Naive thymus-derived CD4-positive, alpha-beta T cell (primary cell): ENCODE results near the gene FAM168A. TPM values are rescaled to one million over a fixed set of nuclear protein-coding genes. Genes with fewer than 3 reads are reported as not detected.
A peak's percentile ranks its signal among the peaks of the same experiment; 100 is the strongest.

ENCODE experiments used
- ATAC-seq: fragments of 150-1000 bp; cut with Tn5 transposase; 2 replicates; pipeline ENCODE4 v1.10.0; 2021; ENCODE audit warnings: mild to moderate bottlenecking, moderate library complexity
- CTCF ChIA-PET: fragments of 350-600 bp; sonication (Branson Sonifier 250); formaldehyde crosslinking; loops from one replicate; lab custom pipeline; 2021; ENCODE audit warnings: antibody characterized with exemption; lab: Charles Lee
- POLR2A ChIA-PET: fragments of 350-600 bp; sonication (Branson Sonifier 250); formaldehyde crosslinking; loops from one replicate; lab custom pipeline; 2021; ENCODE audit warnings: antibody characterized with exemption, inconsistent platforms; lab: Charles Lee
- DNase-seq, 9 donors: peaks; one replicate each; pipeline versions ENCODE4 v3.0.0 to v3.0.0-alpha.2; 2020 to 2022; ENCODE audit warnings: mixed read lengths in 1 of 9
- H3K27ac ChIP-seq: one replicate; pipeline ENCODE4 v1.7.0; 2013; ENCODE audit warnings: mild to moderate bottlenecking, low read depth, low read length, moderate library complexity
- H3K27me3 ChIP-seq, 2 donors: one replicate each; pipeline ENCODE4 v1.7.0; 2013; ENCODE audit warnings: low read length in 2 of 2, mild to moderate bottlenecking in 2 of 2, moderate library complexity in 2 of 2; ENCODE audit not compliant: control insufficient read depth in 2 of 2, insufficient read depth in 2 of 2
- H3K36me3 ChIP-seq, 3 experiments: 1 replicate in 2 of 3; 2 replicates in 1 of 3; pipeline ENCODE4 v1.7.0; 2013; ENCODE audit warnings: low read length in 3 of 3, mild to moderate bottlenecking in 3 of 3, moderate library complexity in 1 of 3; ENCODE audit not compliant: insufficient read depth in 3 of 3, control insufficient read depth in 2 of 3
- H3K4me1 ChIP-seq, 2 donors: one replicate each; pipeline ENCODE4 v1.7.0; 2013; ENCODE audit warnings: low read length in 2 of 2, mild to moderate bottlenecking in 2 of 2, moderate library complexity in 1 of 2; ENCODE audit not compliant: control insufficient read depth in 2 of 2, insufficient read depth in 2 of 2
- H3K4me3 ChIP-seq: 2 replicates; pipeline ENCODE4 v1.7.0; 2013; ENCODE audit warnings: mild to moderate bottlenecking, low read length
- H3K9me3 ChIP-seq, 3 experiments: 1 replicate in 2 of 3; 2 replicates in 1 of 3; pipeline ENCODE4 v1.7.0; 2013; ENCODE audit warnings: low read length in 3 of 3; ENCODE audit not compliant: control insufficient read depth in 2 of 3
- H3K27ac Mint-ChIP-seq, 9 donors: one replicate each; pipeline ENCODE4 v1.8.0; 2020 to 2022; ENCODE audit warnings: mixed read lengths in 9 of 9, mild to moderate bottlenecking in 8 of 9, moderate library complexity in 5 of 9, inconsistent platforms in 2 of 9
- H3K27me3 Mint-ChIP-seq, 5 donors: one replicate each; pipeline ENCODE4 v1.8.0; 2021 to 2022; ENCODE audit warnings: mixed read lengths in 5 of 5, mild to moderate bottlenecking in 1 of 5
- H3K36me3 Mint-ChIP-seq, 5 donors: one replicate each; pipeline ENCODE4 v1.8.0; 2020 to 2022; ENCODE audit warnings: mixed read lengths in 5 of 5, mild to moderate bottlenecking in 3 of 5, inconsistent platforms in 1 of 5
- H3K4me1 Mint-ChIP-seq, 7 donors: one replicate each; pipeline ENCODE4 v1.8.0; 2020 to 2022; ENCODE audit warnings: mixed read lengths in 7 of 7, mild to moderate bottlenecking in 3 of 7, inconsistent platforms in 1 of 7
- H3K4me3 Mint-ChIP-seq, 10 donors: one replicate each; pipeline ENCODE4 v1.8.0; 2020 to 2022; ENCODE audit warnings: mild to moderate bottlenecking in 10 of 10, mixed read lengths in 10 of 10, moderate library complexity in 6 of 10, inconsistent platforms in 2 of 10
- H3K9me3 Mint-ChIP-seq, 11 donors: one replicate each; pipeline ENCODE4 v1.8.0; 2020 to 2022; ENCODE audit warnings: mixed read lengths in 11 of 11, mild to moderate bottlenecking in 4 of 11, inconsistent platforms in 1 of 11, moderate library complexity in 1 of 11
- intact Hi-C, 2 donors: fragments of 100-400 bp; cut with micrococcal nuclease; formaldehyde crosslinking; loops; one replicate each; pipeline ENCODE4 v1.15.1; 2023
- polyA plus RNA-seq, 2 donors: library from polyadenylated mRNA; unstranded; fragments of 300-500 nt; fragmentation: Illumina TruSeq; gene quantifications; one replicate each; pipeline ENCODE4 v1.2.3, GENCODE V29; 2021
- total RNA-seq, 6 experiments: library from RNA in 5 of 6; stranded (reverse) in 5 of 6; gene quantifications; 1 replicate in 5 of 6; 2 replicates in 1 of 6; pipeline ENCODE4 v1.2.3 and lab custom pipeline; 2021 to 2026

Gene FAM168A
- total and polyA plus RNA-seq, 7 experiments from 2014 or later, result 3.3 to 33.0 (median 23.1) TPM

GRCh38 chr11:73404048-73404447, 193.9 kb downstream of the FAM168A start:
- Histone ChIP-seq H3K27me3 (no peaks in the 10 kb centered on the region), H3K36me3 (peaks cover 0 to 41% (median 0%) of the 10 kb centered on the region in 3 experiments), H3K27ac (no peak overlapping the region), H3K9me3 (no peaks in the 10 kb centered on the region), H3K4me3 (no peak overlapping the region), H3K4me1 (no peaks in the 10 kb centered on the region)
- intact Hi-C loops, result no loop called here
- Mint-ChIP-seq H3K4me1 (peaks cover 0 to 9% (median 0%) of the 10 kb centered on the region in 7 donors), H3K9me3 (no peaks in the 10 kb centered on the region), H3K36me3 (peaks cover 3 to 10% (median 4%) of the 10 kb centered on the region in 5 donors), H3K27me3 (no peaks in the 10 kb centered on the region), H3K27ac (peak overlapping the region in 2 of 9 donors; percentile 42 to 54), H3K4me3 (no peak overlapping the region)
- DNase-seq (no peak), ATAC-seq (peak; percentile 50)
- ChIA-PET CTCF (interaction anchor here (1.8 to 16.0 kb wide), 2 partner anchors 52 to 256 kb away, joined by 13 to 205 read pairs; no protein-coding TSS in a partner anchor), POLR2A (interaction anchor here (1.0 kb wide), 1 partner anchor 42 kb away, joined by 3 read pairs; no protein-coding TSS in a partner anchor)

GRCh38 chr11:73403541-73403940, 194.4 kb downstream of the FAM168A start:
- Histone ChIP-seq H3K4me1 (no peaks in the 10 kb centered on the region), H3K4me3 (no peak overlapping the region), H3K27me3 (no peaks in the 10 kb centered on the region), H3K9me3 (no peaks in the 10 kb centered on the region), H3K36me3 (peaks cover 0 to 36% (median 0%) of the 10 kb centered on the region in 3 experiments), H3K27ac (no peak overlapping the region)
- Mint-ChIP-seq H3K27ac (peak overlapping the region in 3 of 9 donors; percentile 41 to 48 (median 42)), H3K4me3 (no peak overlapping the region), H3K36me3 (peaks cover 0 to 7% (median 3%) of the 10 kb centered on the region in 5 donors), H3K4me1 (peaks cover 0 to 9% (median 0%) of the 10 kb centered on the region in 7 donors), H3K9me3 (no peaks in the 10 kb centered on the region), H3K27me3 (no peaks in the 10 kb centered on the region)
- ChIA-PET CTCF (interaction anchor here (1.8 to 16.0 kb wide), 2 partner anchors 52 to 256 kb away, joined by 13 to 205 read pairs; no protein-coding TSS in a partner anchor), POLR2A (no interaction called here)
- no peak for DNase-seq
- ATAC-seq, result no peak
- intact Hi-C loops, result loop anchor here (1.0 to 2.0 kb wide), 2 partner anchors 257 to 258 kb away; no protein-coding TSS in a partner anchor

- CTCF ChIA-PET, result interaction anchor here (0.6 to 16.0 kb wide), 4 partner anchors 16 to 257 kb away, joined by 3 to 205 read pairs (median 8); no protein-coding TSS in a partner anchor
- Mint-ChIP-seq H3K4me3 (no peak overlapping the region), H3K36me3 (peaks cover 0 to 4% (median 0%) of the 10 kb centered on the region in 5 donors), H3K4me1 (peaks cover 0 to 9% (median 0%) of the 10 kb centered on the region in 7 donors), H3K27ac (peak overlapping the region in 6 of 9 donors; percentile 7 to 48 (median 38)), H3K27me3 (no peaks in the 10 kb centered on the region), H3K9me3 (peaks cover 0 to 1% (median 0%) of the 10 kb centered on the region in 11 donors)
- Histone ChIP-seq H3K36me3 (peaks cover 0 to 34% (median 0%) of the 10 kb centered on the region in 3 experiments), H3K27ac (no peak overlapping the region), H3K9me3 (no peaks in the 10 kb centered on the region), H3K4me1 (no peaks in the 10 kb centered on the region), H3K4me3 (no peak overlapping the region), H3K27me3 (no peaks in the 10 kb centered on the region)
- DNase-seq, result peak in 1 of 9 donors; percentile 30
- intact Hi-C loops, result loop anchor here (1.0 to 2.0 kb wide), 2 partner anchors 258 kb away; no protein-coding TSS in a partner anchor
- POLR2A ChIA-PET, result no interaction called here
- ATAC-seq, result peak; percentile 28
Measured at GRCh38 chr11:73402834-73403185, 195.1 kb downstream of the FAM168A start.

- no peak overlapping the region for H3K27ac ChIP-seq
- intact Hi-C loops, result loop anchor here in 1 of 2 donors (2.0 kb wide), 1 partner anchor 259 kb away; no protein-coding TSS in a partner anchor
- POLR2A ChIA-PET, result no interaction called here
Measured at GRCh38 chr11:73401924-73402833, 195.7 kb downstream of the FAM168A start.

GRCh38 chr11:73401217-73401923, 196.5 kb downstream of the FAM168A start:
- no peaks in the 10 kb centered on the region for H3K4me1 ChIP-seq
- Mint-ChIP-seq H3K27me3 (no peaks in the 10 kb centered on the region), H3K4me1 (peaks cover 0 to 9% (median 0%) of the 10 kb centered on the region in 7 donors), H3K36me3 (peaks cover 0 to 4% (median 0%) of the 10 kb centered on the region in 5 donors), H3K4me3 (no peak overlapping the region), H3K27ac (peak overlapping the region in 6 of 9 donors; percentile 21 to 59 (median 50)), H3K9me3 (peaks cover 0 to 1% (median 0%) of the 10 kb centered on the region in 11 donors)
- no peaks in the 10 kb centered on the region for H3K27me3 ChIP-seq
- intact Hi-C loops, result no loop called here
- no peaks in the 10 kb centered on the region for H3K9me3 ChIP-seq
- ChIA-PET CTCF (interaction anchor here (16.0 kb wide), 1 partner anchor 50 kb away, joined by 205 read pairs; no protein-coding TSS in a partner anchor), POLR2A (no interaction called here)
- H3K36me3 ChIP-seq, result peaks cover 0 to 25% (median 0%) of the 10 kb centered on the region in 3 experiments
- H3K4me3 ChIP-seq, result no peak overlapping the region
- no peak overlapping the region for H3K27ac ChIP-seq
- no peak for DNase-seq
- no peak for ATAC-seq

More at GRCh38 chr11:73401924-73402833, 195.7 kb downstream of the FAM168A start:
- Mint-ChIP-seq H3K36me3 (peaks cover 0 to 4% (median 0%) of the 10 kb centered on the region in 5 donors), H3K4me1 (peaks cover 0 to 9% (median 0%) of the 10 kb centered on the region in 7 donors), H3K4me3 (no peak overlapping the region), H3K27ac (peak overlapping the region in 5 of 9 donors; percentile 25 to 59 (median 42)), H3K27me3 (no peaks in the 10 kb centered on the region), H3K9me3 (peaks cover 0 to 1% (median 0%) of the 10 kb centered on the region in 11 donors)
- no peak overlapping the region for H3K4me3 ChIP-seq
- CTCF ChIA-PET, result interaction anchor here (0.8 to 16.0 kb wide), 3 partner anchors 50 to 258 kb away, joined by 3 to 205 read pairs (median 13); no protein-coding TSS in a partner anchor
- H3K36me3 ChIP-seq, result peaks cover 0 to 33% (median 0%) of the 10 kb centered on the region in 3 experiments
- H3K4me1 ChIP-seq, result no peaks in the 10 kb centered on the region
- ATAC-seq (no peak), DNase-seq (no peak)
- no peaks in the 10 kb centered on the region for H3K27me3 ChIP-seq
- H3K9me3 ChIP-seq, result no peaks in the 10 kb centered on the region

- DNase-seq, result no peak
- no peaks in the 10 kb centered on the region for H3K27me3 ChIP-seq
- Mint-ChIP-seq H3K27ac (peak overlapping the region in 7 of 9 donors; percentile 12 to 75 (median 34)), H3K4me1 (peaks cover 0 to 9% (median 0%) of the 10 kb centered on the region in 7 donors), H3K27me3 (no peaks in the 10 kb centered on the region), H3K9me3 (peaks cover 0 to 1% (median 0%) of the 10 kb centered on the region in 11 donors), H3K36me3 (peaks cover 0 to 4% (median 0%) of the 10 kb centered on the region in 5 donors), H3K4me3 (no peak overlapping the region)
- no peaks in the 10 kb centered on the region for H3K4me1 ChIP-seq
- H3K9me3 ChIP-seq, result no peaks in the 10 kb centered on the region
- H3K4me3 ChIP-seq, result no peak overlapping the region
- H3K36me3 ChIP-seq, result peaks cover 0 to 20% (median 3%) of the 10 kb centered on the region in 3 experiments
- CTCF ChIA-PET, result interaction anchor here (16.0 kb wide), 1 partner anchor 49 kb away, joined by 205 read pairs; no protein-coding TSS in a partner anchor
- POLR2A ChIA-PET, result no interaction called here
- intact Hi-C loops, result no loop called here
- no peak overlapping the region for H3K27ac ChIP-seq
- no peak for ATAC-seq
Measured at GRCh38 chr11:73400293-73400692, 197.6 kb downstream of the FAM168A start.
